Activated CD4-positive, CD25-positive, alpha-beta regulatory T cell treated with anti-CD3 and anti-CD28 coated beads, Interleukin-2, amount 50 U/mL, for 72 hours (primary cell): Measurements from ENCODE around the gene EVPL.
A peak's percentile ranks its signal among the peaks of the same experiment; 100 is the strongest.
"Not testable (repeated sequence)": the region's sequence is repeated elsewhere in the genome, so short reads cannot be mapped to it uniquely, and the experiment has no call there.

ENCODE experiments used
- DNase-seq: peaks from one replicate; pipeline ENCODE4 v3.0.0; 2021

EVPL gene

DNA sequence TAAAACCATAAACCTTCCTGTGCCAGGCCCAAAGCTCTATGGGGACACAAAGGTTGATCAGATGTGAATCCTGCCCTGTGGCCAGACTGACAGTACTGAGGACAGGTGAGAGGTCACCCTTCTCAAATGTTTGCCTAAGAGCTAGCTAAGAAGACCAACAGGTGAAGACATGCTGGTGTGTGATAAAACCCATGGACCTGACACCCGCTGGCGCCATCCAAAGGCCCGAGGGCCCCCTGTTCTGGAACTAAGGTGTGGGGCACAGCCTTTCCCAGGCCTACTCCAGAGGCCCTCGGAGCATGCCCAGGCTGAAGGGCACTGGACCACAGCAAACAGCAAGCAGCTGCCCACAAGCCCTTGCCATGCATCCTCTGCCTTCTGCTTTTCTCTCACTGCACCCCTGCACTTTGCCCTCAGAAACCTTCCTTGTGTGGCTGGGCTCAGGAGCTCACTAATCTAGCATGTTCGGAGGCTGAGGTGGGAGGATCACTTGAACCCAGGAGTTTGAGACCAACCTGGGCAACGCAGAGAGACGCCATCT, 31.7 kb downstream of the EVPL start:
- DNase-seq, result no peak

DNA sequence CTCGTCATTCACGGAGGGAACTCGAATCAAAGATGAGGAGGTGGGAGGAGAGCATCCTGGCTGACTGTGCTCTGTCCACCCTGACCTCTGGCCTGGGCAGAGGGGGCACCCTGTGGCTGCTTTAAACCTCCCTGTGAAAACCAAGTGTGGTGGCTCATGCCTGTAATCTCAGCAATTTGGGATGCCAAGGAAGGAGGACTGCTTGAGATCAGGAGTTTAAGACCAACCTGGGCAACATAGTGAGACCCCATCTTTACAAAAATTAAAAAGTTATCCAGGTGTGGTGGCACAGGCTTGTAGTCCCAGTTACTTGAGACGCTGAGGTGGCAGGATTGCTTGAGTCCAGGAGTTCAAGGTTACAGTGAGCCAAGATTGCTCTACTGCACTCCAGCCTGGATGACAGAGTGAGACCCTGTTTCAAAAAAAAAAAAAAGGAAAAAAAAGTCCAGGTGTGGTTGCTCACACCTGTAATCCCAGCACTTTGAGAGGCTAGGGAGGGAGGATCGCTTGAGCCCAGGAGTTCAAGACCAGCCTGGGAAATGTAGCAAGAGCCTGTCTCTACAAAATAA, 32.2 kb downstream of the EVPL start:
- DNase-seq, result no peak

DNA sequence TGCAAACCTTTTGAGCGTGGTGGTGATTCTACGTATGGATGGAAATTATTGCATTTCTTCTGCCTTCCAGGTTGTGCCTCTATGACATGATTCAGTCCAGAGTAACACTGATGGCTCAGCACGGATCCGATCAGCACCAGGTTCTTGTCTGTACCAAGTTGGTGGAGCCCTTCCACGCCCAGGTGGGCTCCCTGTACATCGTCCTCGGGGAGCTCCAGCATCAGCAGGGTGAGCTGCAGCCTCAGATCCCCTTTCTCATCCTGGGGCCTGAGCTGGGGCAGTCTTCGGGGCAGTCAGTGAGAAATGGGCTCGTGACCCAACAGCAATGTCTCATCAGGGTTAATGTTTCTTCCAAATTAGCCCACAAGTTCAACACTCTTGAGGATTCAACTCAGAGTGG, 35.7 kb downstream of the EVPL start:
- no peak for DNase-seq

DNA sequence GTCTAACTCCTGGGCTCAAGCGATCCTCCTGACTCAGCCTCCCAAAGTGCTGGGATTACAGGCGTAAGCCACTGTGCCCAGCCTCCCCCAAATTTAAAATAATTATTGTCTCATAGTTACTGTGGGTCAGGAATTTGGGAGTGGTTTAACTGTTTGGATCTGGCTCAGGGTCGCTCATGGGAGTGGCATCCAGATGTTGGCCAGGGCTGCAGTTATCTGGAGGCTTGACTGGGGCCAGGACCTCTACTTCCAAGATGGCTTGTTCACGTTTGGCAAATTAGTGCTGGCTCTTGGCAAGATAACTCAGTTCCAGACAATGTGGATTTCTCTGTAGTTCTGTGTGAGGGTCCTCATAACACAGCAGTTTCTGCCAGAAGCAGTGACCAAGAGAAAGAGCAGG, 40.1 kb downstream of the EVPL start:
- no peak for DNase-seq

DNA sequence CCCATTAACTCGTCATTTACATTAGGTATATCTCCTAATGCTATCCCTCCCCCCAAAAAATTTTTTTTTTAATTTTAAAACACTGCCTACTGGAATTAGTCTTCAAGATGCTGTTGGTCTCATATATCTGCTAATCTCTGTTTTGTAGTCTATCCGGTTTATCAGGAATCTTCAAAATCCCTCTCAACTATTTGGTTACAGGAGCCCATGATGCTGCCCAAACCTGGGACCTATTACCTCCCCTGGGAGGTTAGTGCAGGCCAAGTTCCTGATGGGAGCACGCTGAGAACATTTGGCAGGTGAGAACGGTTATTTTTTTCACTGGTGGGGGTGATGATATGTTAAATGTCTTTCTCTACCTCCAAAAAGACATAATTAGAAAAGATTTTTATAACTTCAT, 41.1 kb downstream of the EVPL start:
- DNase-seq, result no peak

DNA sequence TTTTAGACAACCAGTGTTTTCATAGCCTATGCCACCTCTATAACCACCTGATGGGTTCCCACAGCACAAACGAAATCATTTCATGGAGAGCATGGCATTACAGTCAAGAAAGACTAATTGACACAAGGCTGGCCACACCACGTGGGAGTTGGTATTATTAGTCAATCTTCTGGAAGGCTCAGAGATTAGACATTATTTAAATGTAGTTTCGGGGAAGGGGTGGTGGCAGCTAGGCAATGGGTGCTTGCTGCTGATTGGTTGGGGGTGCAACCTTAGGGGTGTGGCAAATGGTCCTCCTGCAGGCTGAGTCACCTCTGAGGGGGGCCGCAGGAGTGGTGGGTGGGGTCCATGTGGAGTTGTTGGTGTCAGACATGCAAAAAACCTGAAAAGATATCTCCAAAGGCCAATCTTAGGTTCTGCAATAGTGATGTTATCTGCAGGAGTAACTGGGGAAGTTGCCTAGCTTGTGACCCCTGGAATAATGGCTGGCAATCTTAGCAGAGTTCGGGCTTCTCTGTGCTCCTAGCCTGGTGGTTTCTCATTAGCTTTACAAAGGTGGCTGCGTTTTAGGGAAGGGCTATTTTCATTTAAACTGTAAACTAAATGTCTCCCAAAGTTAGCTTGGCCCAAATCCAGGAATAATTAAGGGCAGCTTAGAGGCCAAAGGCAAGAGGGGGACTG, 43.5 kb downstream of the EVPL start:
- no peak for DNase-seq

DNA sequence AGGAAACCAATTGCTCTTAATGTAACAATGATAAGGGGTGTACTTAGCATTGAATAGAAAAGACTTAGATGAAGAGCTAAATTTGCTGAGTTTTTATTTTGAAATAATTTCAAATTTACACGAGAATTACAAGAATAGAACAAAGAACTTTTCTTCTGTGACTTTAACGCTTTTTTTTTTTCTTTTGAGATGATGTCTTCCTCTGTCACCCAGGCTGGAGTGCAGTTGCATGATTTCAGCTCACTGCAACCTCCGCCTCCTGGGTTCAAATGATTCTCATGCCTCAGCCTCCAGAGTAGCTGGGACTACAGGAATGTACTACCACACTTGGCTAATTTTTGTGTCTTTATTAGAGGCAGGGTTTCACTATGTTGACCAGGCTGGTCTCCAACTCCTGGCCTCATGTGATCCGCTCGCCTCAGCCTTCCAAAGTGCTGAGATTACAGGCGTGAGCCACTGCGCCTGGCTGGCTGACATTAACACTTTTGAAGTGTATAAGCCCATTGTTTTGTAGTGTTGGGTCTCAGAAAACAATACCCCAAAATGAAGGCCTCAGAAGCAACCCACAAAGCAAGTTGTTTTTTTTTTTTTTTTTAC, 46.0 kb downstream of the EVPL start:
- no peak for DNase-seq

DNA sequence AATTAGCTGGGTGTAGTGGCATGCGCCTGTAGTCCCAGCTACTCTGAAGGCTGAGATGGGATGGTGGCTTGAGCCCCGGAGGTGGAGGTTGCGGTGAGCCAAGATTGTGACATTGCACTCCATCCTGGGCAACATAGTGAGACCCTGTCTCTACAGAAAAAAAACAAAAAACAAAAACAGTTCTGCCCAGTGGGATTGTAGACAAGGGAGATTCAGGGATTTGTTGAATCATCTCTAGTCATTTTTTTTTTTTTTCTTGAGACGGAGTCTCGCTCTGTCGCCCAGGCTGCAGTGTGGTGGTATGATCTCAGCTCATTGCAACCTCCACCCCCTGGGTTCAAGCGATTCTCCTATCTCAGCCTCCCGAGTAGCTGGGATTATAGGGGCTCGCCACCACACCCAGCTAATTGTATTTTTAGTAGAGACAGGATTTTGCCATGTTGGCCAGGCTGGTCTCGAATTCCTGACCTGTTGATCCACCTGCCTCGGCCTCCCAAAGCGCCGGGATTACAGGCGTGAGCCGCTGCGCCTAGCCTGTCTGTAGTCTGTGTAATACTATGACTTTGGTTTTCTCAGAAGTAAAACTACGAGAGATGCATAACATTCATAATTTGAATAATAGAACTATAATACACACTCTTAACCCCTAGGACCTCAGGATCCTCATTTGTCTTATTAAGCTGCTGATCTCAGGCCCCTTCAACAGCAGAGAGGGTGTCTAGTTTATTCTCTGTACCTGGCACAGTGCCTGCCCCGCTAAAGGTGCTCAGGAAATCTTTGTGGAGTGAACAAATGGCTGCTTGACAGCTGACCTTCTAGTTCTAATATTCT, 46.7 kb downstream of the EVPL start:
- DNase-seq, result no peak

DNA sequence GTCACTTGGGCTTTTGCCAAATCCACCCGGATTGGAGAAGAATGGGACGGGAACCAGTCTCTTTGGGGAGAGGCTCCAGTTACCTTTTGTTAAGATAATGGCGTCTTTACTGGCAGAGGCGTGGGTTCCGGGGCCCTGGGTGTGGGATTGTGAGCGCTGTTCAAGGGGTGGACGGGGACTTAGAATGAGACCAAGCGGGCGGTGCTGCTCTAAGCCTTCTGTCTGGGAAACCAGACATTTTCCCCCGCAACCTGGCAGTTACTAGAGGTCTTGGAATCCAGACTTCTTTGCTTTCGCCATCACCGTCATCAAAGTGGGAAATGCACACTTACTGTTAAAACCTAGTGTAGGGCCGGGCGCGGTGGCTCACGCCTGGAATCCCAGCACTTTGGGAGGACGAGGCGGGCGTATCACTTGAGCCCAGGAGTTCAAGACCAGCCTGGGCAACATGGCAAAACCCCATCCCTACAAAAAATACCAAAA, 47.4 kb downstream of the EVPL start:
- DNase-seq, result no peak

DNA sequence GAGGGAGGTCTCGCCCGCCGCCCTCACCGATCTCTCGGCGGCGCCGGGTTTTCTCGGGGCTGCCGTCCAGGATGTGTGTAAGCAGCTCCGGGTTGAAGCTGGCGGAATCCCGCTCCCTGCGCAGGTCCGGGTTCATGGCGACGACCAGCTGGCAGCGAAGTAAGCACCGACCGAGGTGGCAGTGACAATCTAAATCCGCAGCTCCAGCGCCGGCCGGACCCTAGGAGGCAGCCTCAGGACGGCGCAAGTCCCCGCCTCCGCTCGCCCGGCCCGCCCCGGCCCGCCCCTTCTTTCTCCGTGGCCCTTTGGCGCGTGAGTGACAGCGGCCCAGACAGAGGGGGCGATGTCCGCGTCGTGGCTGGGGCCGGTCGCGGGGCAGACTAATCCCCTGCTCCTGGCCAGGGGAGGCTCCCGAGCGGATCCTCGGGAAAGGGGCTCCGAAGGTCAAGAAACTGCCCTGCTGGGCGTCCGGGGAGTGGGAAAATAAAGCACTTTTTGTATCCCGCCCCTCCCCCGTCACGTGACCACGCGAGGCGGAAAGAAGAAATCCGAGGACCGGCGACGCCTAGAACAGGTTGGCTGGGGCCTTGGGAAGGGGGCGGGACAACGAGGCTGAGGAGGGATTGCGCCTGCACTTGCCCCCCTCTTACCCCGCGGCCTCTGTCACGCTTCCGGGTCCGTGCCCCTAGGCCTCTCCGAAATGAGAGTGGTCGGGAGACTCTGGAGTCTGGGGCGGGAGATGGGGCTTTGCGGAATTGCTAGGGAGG, 48.0 kb downstream of the EVPL start, which contains the start of the genes ACOX1 and TEN1:
TSS of gene ACOX1 (minus strand) at position 229 of the 767 bp plus-strand sequence. CDS start at position 136, 93 bp downstream.
TSS of gene TEN1 (plus strand) at position 303 of the 767 bp plus-strand sequence. CDS start 6,953 bp downstream, outside the sequence.
- peak; percentile 94 for DNase-seq

DNA sequence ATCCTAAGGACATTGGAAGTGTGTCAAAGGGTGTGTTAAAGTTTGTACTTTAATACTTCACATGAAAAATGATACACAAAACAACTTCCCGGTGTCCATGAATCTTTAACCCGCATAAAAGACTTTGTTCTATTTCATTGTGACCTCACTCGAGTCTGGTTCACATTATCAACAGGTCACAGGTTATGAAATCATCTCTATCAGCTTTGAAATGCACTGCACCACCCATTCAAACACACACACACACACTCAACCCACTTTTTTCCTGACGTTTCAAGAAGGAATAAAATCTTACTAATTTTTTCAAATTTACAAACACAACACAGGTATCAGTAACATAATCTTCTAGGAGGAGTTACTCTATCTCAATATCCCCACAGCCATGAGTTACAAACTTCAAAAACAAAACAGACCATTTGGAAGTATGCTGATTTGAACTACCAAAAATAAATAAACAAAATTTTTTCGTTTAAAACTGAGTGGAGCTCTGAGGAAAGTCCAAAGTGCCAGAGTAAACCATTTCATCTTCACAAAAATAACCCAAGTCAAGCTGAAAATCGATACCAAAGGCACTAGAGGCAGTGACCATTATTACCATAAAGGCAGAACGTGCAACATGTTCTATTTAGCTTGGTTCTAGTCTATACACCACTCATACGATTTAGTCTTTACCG, 50.8 kb downstream of the EVPL start:
- DNase-seq, result no peak

DNA sequence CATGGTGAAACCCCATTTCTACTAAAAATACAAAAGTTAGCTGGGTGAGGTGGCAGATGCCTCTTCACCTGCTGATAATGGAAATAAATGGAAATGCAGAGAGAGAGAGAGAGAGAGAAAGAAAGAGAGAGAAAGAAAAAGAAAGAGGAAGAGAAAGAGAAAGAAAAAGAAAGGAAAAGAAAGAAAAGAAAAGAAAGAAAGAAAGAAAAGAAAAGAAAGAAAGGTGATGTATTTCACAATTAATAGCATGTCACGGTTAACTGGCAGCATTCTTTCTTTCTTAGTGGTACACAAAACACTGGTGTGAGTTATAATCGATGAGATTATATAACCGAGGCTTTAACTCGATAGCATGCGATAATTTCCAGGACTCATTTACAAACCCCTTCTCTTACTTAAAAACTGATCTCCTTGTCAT, 51.3 kb downstream of the EVPL start:
- DNase-seq, result no peak

DNA sequence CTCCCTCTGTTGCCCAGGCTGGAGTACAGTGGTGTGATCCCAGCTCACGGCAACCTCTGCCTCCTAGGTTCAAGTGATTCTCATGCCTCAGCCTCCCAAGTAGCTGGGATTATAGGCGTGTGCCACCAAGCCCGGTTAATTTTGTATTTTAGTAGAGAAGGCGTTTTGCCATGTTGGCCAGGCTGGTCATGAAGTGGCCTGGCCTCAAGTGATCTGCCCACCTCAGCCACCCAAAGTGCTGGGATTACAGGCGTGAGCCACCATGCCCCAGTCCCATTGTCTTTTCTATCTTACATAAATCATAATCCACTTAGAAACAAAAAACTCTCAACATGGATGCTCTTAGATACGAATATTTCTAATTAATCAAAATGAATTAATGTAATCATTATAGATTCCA, 51.9 kb downstream of the EVPL start:
- DNase-seq, result not testable (repeated sequence)

DNA sequence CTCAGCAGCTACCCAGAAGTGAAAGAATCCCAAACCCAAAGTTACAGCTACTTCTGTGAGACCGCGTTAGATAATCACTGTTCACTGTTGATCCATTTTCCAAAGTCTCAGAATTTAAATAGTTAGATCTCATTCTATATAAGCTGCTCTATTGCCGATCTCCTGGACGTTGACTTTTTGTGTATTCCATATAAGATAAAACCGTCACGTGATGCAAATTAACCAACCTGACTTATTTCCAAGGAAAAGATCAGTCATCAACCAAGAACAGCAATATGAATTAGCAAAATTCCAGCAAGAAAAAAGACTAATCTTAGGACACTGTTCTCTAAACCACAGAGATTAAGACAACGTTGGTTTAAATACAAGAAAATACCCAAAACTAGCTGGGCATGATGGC, 56.5 kb downstream of the EVPL start:
- DNase-seq, result no peak

DNA sequence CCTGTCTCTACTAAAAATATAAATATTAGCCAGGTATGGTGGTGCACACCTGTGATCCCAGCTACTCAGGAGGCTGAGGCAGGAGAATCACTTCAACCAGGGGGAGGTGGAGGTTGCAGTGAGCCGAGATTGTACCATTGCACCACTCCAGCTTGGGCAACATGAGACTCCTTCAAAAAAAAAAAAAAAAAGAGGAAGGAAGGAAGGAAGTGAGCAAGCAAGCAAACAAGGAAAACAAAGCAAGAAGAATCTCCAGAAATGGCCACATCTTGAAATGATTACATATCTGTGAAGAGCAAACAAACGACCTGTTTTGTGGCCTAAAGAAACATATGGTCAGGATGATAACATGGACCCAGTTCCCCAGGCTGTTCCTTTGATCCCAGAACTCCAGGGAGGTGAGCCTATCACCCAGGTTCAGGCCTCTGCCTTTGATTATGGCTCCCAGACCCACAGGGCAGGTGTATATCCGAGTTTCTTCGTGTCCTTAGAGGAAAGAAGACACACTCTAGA, 57.0 kb downstream of the EVPL start:
- DNase-seq, result no peak

DNA sequence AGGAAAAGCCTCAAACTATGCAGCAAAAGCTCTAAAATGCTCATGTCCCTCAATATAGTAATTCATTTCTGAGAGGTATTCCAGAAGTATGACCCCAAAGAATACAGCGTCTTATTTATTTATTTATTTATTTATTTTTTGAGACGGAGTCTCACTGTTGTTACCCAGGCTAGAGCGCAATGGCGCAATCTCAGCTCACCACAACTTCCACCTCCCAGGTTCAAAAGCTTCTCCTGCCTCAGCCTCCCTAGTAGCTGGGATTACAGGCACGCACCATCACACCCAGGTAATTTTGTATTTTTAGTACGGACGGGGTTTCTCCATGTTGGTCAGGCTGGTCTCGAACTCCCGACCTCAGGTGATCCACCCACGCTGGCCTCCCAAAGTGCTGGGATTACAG, 58.1 kb downstream of the EVPL start:
- DNase-seq, result not testable (repeated sequence)

DNA sequence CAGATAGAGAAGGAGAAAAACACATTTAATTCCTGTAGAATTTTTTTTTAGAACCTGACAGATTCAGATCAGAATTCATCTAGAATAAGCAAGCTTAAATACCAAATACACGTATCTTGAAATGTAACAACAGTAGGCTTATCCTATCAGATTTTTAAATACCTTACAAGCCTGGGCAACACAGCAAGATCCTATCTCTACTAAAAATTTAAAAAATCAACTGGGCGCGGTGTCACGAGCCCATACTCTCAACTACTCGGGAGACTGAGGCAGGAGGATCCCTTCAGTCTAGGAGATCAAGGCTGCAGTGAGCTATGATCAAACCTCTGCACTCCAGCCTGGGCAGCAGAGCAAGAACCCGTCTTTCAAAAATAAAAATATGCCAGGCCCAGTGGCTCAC, 61.6 kb downstream of the EVPL start:
- no peak for DNase-seq

DNA sequence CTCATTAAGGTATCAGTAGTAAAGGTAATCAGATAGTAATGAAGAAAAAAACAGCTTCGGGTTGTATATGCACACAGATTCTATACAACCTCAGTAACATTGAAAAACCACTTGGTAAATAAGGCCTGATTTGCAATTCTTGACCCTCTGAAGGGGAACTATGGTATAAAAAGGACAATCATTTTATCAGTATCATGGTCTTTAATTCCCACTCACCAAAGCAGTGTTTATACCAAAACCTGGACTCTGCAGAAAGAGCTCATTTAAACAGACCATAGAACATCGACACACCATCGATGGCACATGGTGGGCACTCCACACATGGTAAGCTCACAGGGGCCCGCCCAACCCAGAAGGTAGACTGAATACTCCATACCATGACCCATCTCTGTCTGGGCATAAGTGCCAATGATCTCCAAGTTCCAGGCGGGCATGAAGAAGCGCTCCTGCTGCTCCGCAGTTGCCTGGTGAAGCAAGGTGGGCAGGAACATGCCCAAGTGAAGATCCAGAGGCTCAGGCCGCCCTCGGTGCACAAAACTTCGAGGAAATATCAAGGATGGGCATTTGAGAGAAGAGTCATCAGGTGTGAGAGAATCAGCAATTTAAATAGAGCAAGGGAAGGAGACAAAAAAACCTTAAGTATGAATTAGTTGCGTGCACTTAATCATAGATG, 67.1 kb downstream of the EVPL start:
- DNase-seq, result no peak

DNA sequence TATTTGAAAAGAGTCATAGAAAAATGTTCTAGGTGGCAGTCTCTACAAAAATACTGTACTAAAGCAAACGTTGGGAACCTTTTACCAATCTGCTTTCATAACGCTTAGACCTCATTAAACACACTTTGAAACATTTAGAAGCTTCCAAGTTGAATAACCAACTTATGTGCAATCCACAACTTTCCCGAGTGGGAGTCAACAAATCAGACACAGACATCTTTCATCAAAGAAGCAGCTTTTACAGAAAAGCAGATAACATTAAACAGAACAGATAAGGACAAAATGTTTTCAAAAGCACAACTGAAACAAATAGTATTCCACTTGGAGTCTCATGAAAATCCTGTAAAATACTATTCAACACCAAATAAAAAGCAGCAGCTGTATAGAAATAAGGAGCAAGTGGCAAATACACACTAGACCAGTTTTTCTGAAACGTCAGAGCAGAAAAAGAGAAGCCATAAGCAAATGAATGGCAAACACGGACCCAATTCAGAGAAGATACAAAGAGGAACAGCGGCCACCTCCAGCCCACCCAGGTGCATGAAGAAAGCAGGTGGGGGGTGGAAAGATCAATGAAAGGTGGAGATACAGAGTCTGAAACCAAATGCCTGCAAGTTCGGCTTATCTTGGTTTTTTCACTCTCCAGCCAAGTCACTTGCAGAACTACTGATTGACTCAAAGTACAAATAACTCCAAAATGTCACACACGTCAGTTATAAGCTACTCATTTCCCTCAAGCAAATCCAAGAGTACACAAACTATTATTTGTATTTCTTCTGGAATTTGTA, 67.9 kb downstream of the EVPL start:
- no peak for DNase-seq
